Measurements from ENCODE around the gene NCKAP5.

Gene NCKAP5

GRCh38 chr2:132911726-132912724 lies 656.2 kb downstream of the NCKAP5 start:
- DNase-seq: no peak

GRCh38 chr2:132910432-132910831 lies 657.8 kb downstream of the NCKAP5 start:
- no peak for DNase-seq

DNA sequence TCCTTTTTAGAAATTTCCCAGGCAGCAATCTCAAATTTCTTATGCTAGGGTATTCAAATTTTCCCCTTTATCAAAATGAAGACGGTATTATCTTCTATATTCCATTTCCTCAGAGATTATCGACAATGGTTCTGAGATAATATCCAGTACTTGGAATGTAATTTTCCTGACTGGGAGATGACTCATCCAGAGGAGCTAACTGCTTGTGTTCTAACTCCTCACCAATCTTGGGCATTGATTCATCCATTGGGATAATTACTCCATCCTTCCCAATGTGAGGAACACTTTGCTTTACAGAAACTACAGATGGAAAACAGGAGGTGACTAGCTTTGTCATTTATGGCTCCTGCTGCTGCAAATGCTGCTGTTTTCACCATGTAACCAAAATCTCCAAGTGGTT lies 658.8 kb downstream of the NCKAP5 start:
- no peak for DNase-seq

DNA sequence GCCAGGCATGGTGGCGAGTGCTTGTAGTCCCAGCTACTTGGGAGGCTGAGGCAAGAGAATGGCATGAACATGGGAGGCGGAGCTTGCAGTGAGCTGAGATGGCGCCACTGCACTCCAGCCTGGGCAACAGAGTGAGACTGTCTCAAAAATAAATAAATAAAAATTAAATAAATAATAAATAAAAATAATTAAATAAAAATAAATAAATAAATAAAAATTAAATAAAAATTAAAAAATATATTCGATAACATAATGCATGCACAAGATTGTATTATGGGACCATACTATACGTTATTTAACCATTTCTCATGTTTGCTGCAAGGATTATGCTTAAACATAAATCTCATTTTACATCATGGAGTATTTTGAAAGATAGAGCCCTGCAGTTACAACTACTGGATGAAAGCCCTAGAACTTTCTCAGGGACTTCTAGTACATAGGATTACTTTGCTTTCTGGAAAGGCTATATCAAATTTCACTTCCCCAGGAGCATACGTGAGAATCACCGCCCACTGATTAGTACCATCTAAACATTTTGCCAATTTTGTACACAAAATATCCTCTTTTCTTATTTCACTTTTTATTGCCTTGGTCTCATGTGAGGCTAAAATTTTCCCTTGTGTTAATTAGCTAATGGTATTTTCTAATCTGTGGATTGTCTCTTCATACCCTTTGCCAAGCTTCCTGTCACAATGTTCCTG lies 664.0 kb downstream of the NCKAP5 start:
- no peak for DNase-seq

DNA sequence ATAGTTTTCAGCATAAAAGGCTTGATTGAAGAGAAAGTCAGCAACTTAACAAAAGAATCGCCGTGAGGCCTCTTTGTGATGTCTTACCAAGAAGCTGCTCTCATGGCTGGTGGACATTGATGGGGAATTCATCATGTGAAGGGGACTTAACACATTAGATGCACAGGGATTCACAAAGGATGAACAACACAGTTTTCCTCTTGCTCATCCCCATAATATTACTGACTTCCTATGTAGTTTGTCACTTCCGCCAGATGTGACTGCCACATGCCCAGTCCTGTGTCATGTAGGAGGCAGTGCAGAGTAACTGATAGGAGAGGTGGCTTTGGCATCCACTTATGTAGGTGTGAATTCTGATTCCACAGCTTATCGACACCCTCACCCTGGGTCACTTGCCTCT lies 665.6 kb downstream of the NCKAP5 start:
- DNase-seq: no peak

DNA sequence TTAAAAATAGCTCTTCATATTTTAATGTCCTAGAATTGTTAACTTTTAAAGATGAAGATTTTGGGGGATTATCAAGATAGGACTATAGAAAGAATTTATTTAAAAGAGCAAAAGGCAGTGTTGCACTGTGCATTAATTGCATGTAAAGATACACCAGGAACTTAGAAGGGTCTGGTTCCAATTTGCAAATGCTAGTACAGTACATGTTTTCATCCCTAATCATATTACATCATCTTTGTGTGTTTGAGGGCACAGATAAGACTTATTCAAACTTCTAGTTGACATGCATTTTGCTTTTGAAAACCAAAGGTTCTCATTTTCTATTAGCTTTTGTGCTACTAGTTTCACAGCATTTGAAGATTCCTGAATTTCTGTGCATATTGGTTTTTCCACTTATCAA lies 666.6 kb downstream of the NCKAP5 start:
- no peak for DNase-seq

GRCh38 chr2:132897111-132897510 lies 671.2 kb downstream of the NCKAP5 start:
- no peak for DNase-seq

- DNase-seq: no peak
Observed at GRCh38 chr2:132896073-132896472, 672.2 kb downstream of the NCKAP5 start.

GRCh38 chr2:132891498-132891897 lies 676.8 kb downstream of the NCKAP5 start:
- DNase-seq: no peak

DNA sequence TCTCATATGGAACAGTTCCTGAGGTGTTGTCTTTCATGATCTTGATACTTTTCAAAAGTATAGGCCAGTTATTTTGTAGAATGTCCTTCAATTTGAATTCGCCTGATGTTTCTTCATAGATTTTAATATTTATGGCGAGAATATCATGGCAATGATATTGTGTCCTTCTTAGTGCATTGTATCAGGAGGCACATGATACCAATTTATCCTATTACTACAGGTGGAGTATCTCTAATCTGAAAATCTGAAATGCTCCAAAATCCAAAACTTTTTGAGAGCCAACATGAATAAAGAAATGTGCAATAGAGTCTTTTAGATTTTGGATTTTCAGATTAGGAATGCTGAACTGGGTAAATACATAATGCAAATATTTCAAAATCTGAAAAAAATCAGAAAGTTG lies 681.7 kb downstream of the NCKAP5 start:
- DNase-seq: no peak

GRCh38 chr2:132884705-132885104 lies 683.6 kb downstream of the NCKAP5 start:
- DNase-seq: no peak

DNA sequence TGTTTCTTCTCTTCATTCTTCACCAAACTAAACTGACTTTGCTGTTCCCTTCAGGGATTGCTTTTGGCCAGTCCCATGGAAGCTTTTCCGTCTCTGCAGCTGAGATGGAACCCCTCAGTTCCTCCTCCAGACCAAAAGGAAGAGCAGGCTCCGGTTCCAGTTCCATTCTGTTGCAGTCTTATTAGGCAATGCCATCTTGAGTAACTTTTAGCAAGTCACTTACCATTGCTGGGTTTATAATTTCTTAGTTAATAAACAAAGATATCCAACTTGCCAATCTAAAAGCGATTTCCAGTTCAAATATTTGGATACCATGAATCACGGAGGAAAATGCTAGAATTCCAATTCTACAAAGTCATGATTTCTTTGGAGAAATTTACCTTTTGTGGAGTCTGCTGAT lies 684.0 kb downstream of the NCKAP5 start:
- no peak for DNase-seq

DNA sequence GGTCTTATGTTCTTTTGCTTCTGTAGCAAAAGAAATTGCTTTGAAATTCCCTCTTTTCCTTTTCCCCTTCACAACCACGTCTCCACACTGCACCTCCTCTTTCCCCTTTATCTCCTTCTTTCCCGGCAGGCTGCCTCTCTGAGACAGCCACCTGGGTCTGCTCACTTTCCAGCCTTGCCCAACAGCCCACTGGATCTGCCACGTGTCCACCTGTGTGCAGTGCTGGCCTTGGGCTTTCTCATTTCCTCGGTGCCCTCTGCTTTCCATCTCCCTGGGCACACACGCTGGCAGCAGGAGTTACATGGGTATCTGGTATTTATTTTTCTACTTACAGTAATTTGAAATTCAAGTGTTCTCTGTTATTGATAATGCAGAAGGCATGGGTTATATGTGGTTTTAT lies 684.8 kb downstream of the NCKAP5 start:
- DNase-seq: no peak

- no peak for DNase-seq
Observed at GRCh38 chr2:132881546-132881945, 686.7 kb downstream of the NCKAP5 start.

DNA sequence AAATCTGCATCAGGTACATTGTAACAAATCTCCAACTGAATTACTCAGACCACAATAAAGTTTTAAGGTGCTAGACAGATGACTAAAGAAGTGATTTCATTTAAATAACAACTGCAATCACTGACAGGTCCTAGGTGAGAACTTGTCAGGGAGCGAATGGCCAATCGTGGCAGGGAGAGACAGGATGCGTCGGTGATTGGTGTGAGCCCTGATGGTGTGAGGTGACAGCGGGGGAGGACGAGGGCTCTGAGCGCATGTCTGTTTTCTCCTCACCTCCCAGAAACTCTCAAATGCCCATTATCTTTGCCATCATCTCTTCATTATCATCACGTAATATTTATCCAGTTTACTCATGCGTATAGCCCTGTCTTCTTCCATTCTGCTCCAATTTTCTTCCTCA lies 690.3 kb downstream of the NCKAP5 start:
- no peak for DNase-seq

DNA sequence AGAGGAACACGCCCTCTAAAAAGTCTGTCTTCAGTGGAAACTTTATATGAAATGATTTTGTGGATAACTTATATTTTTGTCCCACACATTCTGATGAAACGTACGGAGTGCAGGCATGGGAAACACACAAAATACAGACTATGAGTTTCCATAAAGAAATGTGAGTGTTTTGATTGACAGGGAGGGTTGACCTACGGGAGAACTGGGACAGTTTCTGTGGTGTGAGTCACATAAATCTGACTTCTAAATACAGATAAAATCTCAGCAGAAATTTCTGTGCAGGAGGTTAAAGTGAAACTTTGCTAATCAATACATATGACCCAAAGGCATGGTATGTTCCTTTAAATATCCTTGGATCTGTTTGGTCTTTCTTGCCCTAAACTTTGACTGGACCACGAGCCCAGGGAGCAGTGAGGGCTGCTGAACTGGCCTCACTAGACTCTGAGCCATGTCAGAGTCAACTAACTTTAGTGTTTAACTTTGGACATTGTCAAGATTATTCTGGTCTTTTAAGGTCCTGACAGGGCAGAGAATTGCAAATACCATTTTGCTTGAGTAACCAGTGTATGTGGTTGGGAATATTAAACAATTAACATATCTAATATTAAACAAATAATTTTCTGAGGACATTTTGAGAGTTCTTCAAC lies 691.4 kb downstream of the NCKAP5 start:
- no peak for DNase-seq

- DNase-seq: no peak
Observed at GRCh38 chr2:132875193-132875592, 693.1 kb downstream of the NCKAP5 start.

DNA sequence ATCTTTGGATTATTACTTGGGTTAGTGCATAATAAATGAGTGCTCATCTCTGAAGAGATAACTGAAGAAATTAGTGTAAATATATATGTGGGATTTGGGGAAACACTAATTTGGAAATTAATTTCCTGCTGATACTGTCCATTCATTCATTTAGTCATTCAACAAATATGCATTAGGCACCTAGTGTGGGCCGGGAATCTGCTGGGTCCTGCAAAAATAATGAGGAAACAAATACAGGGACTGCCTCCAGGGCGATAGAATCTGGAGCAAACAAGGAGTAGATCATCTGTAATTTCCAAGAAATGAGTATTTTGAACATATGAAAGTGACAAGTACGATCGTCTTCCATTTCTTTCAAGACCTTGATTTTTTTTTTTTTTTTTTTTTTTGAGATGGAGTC lies 694.5 kb downstream of the NCKAP5 start:
- DNase-seq: no peak

DNA sequence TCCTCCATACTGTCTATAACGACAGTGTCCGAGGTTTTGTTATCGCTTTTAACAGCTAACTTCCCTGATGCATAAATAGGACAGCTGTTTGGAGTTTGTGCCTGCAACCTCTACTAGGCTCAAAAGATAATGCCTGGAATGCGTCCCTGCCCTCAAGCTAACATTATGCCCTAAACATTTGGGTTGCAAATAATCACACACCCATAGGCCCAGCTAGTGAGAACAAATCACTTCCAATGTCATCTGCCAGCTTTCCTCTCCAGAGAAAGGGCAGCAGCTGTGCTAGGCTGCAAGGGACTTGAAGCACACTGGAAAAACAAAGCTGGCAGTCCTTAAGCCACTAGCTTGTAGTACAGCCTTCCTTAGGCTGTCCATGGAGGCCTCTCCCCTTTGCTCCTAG lies 696.4 kb downstream of the NCKAP5 start:
- DNase-seq: no peak

GRCh38 chr2:132863961-132864360 lies 704.3 kb downstream of the NCKAP5 start:
- no peak for DNase-seq

DNA sequence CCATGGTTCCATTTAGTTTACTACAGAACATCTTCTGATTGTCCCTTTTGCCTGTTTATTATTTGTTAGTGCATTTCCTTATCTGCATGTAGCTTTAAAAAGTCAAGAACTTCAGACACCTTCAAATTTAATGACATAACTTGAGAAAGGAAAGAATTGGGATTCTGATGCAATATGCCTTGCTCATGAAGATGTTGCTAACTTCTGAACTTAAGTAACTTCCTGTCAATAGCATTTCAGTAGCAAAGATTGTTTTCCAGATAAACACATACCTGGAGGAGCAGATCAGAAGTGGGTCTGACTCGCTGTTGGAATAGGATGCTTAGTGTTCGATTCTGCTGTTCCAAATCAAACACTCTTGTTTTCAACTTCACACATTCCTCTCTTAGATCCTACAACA lies 708.0 kb downstream of the NCKAP5 start:
- DNase-seq: no peak

GRCh38 chr2:132859590-132859989 lies 708.7 kb downstream of the NCKAP5 start:
- no peak for DNase-seq

DNA sequence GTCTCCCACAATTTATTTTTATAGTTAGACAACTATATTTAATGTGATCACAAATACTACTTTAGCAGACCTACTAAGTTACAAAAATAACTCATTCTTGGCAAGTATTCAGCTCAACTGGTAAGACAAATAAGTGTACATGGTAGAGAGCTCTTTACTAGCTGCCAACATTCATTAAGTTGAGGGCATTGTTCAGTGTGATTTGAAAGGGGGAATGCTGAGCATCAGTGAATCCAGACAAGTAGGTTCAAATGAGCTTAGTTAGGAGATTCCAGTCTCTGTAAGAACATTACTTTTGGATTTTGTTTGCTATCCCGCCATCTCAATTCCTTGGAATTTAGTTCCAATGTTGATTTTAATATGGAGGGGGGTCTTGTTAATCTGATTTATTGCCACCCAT lies 710.9 kb downstream of the NCKAP5 start:
- DNase-seq: no peak

DNA sequence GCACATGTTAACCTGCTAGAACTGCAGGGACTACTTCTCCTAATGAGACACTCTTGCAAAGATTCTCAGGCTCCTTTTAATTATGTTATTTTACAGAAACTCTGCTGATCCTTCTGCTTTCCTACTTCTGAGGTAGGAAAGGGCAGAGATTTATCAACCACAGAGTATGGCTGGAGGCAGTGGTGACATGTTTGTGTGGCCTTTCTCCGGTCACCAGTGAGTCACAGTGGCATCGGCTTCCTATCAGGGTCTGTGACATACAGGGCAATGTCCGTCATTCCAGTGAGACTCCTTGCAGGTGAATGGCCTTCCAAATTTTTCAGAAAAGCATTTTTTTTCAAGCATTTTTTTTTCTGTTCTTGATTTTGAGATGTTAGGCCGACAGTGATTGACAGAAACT lies 717.6 kb downstream of the NCKAP5 start:
- no peak for DNase-seq

Measured in activated naive CD4-positive, alpha-beta T cell treated with anti-CD3 and anti-CD28 coated beads, Interleukin-2, amount 50 U/mL, for 16 hours (primary cell).